Left cardiac atrium (tissue), 4 donors: ENCODE data around the gene CTF1. TPM values are rescaled to one million over a fixed set of nuclear protein-coding genes. Genes with fewer than 3 reads are reported as not detected.
A peak's percentile ranks its signal among the peaks of the same experiment; 100 is the strongest.
"Not testable (repeated sequence)": the region's sequence is repeated elsewhere in the genome, so short reads cannot be mapped to it uniquely, and the experiment has no call there.

Experiments used
- ATAC-seq, 2 donors: fragments of 200-7000 bp; cut with Tn5 transposase; one replicate each; pipeline ENCODE4 v1.9.1; 2020; ENCODE audit warnings: mild to moderate bottlenecking in 2 of 2, moderate library complexity in 2 of 2
- DNase-seq: peaks from one replicate; pipeline ENCODE4 v3.0.0-alpha.2; 2020
- intact Hi-C, 2 donors: fragments of 100-400 bp; cut with DNase I; formaldehyde crosslinking; loops; one replicate each; pipeline versions ENCODE4 v1.14.1 to v1.15.1; 2022 to 2023
- total RNA-seq, 2 donors: library from RNA; stranded (reverse); fragmentation: NEBNext Ultra II Directional; extraction: Animal tissue kit (Norgen Biotek cat#: 25700); gene quantifications; one replicate each; pipeline ENCODE4 v1.2.1, GENCODE V29; 2021
- donor health status: DM: no; HTN: yes; CAD: no.
- donor health status: DM: no; HTN: yes; CAD: no; lungs with severe emphysema.
- donor health status: DM: yes; HTN: yes; CAD: no.
- donor health status: Dilated cardiomyopathy.

CTF1 gene
- total RNA-seq, 2 donors from 2014 or later, result 6.8 to 7.3 TPM

DNA sequence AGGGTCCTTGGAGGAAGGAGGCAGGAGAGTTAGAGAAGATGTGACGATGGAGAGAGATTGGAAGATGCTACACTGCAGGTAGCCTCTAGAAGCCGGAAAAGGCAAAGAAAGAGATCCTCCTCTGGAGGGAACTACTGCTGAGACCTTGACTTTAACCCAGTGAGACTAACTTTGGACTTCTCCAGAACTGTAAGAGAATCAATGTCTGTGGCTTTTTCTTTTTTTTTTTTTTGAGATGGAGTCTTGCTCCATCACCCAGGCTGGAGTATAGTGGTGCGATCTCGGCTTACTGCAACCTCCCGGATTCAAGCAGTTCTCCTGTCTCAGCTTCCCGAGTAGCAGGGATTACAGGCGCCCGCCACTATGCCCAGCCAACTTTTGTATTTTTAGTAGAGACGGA is 11.2 kb upstream of the CTF1 start:
- intact Hi-C loops, result no loop called here
- DNase-seq, result no peak
- no peak for ATAC-seq

- intact Hi-C loops, result no loop called here
- no peak for ATAC-seq
- no peak for DNase-seq
These were observed 10.3 kb upstream of the CTF1 start for GRCh38 chr16:30886145-30886544.

- no peak for ATAC-seq
- DNase-seq, result no peak
- intact Hi-C loops, result no loop called here
These were observed 8.5 kb upstream of the CTF1 start for GRCh38 chr16:30887927-30888326.

DNA sequence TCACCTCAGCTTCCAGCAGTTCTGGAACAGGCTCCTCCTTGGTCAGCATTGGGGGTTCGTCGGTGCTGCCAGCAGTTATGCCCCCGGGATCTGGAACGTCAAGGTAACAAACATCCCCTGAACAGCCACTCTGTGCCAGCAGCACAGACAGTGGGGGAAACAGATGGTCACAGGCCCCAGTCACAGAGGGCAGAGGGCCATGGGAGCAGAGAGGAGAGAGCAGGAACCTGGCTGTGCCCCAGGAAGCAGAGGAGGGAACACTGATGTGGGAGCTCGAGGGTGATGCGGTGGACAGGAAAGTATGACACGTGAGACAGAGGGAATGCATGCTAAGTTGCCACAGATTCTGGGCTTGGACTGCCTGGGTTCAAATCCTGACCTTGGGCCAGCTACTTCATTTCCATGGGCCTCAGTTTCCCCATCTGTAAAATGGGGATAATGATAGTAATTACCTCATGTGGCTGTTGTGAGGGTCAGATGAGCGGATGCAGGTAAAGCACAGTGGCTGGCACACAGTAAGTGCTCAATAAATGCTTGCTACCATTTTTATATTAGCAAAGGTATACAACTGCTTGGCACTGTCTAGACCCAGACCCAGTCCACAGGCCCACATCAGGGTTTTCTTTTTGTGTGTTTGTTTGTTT is 7.4 kb upstream of the CTF1 start:
- ATAC-seq, result no peak
- intact Hi-C loops, result no loop called here
- DNase-seq, result no peak

- intact Hi-C loops, result no loop called here
- ATAC-seq (no peak), DNase-seq (no peak)
These were observed 6.7 kb upstream of the CTF1 start for GRCh38 chr16:30889721-30890120.

DNA sequence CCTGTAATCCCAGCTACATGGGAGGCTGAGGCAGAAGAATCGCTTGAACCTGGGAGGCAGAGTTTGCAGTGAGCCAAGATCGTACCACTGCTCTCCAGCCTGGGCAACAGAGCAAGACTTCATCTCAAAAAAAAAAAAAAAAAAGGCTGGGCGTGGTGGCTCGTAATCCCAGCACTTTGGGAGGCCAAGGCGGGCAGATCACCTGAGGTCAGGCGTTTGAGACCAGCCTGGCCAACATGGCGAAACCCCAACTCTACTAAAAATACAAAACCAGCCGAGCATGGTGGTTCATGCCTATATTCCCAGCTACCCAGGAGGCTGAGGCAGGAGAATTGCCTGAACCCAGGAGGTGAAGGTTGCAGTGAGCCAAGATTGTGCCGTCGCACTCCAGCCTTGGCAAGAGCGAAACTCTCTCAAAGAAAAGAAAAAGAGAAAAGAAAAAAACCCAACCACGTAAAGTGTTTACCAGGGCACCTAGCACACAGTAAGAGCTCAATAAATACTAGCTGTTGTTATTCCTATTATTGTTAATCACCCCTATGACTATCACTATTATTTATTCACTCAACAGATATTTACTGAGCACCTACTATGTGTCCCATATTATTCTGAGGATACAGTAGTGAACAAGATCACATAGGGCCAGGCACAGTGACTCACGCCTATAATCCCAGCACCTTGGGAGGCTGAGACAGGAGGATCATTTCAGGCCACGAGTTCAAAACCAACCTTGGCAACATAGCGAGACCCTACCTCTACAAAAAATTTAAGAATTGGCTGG is 5.2 kb upstream of the CTF1 start:
- DNase-seq, intact Hi-C loops, ATAC-seq: not testable (repeated sequence)

GRCh38 chr16:30892670-30893416 is 3.6 kb upstream of the CTF1 start:
- no peak for DNase-seq
- intact Hi-C loops, result no loop called here
- ATAC-seq, result no peak

DNA sequence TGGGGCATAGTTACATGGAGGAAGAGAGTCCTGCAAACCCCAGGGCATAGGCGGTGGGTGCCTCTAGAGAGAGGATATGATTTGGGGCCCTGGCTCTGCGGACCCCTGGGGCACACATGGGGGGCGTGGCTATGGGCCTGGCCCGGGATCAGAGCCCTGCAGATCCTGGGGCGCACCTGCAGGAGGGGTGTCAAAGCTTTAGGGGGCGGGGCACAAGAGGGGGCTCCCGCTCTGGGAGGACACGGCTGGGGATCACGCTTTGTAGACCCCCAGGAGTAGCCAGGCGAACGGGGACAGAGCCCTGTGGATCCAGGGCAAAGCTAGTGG is 3.0 kb upstream of the CTF1 start:
- DNase-seq (no peak), ATAC-seq (no peak)
- intact Hi-C loops, result no loop called here

GRCh38 chr16:30893744-30894539 is 2.5 kb upstream of the CTF1 start, which contains the start of gene BCL7C:
Gene BCL7C (minus strand): TSS chr16:30894077. CDS start chr16:30893944, 133 bp downstream.
- DNase-seq (peak; percentile 95), ATAC-seq (peak; percentile 81 to 86)
- intact Hi-C loops, result no loop called here

DNA sequence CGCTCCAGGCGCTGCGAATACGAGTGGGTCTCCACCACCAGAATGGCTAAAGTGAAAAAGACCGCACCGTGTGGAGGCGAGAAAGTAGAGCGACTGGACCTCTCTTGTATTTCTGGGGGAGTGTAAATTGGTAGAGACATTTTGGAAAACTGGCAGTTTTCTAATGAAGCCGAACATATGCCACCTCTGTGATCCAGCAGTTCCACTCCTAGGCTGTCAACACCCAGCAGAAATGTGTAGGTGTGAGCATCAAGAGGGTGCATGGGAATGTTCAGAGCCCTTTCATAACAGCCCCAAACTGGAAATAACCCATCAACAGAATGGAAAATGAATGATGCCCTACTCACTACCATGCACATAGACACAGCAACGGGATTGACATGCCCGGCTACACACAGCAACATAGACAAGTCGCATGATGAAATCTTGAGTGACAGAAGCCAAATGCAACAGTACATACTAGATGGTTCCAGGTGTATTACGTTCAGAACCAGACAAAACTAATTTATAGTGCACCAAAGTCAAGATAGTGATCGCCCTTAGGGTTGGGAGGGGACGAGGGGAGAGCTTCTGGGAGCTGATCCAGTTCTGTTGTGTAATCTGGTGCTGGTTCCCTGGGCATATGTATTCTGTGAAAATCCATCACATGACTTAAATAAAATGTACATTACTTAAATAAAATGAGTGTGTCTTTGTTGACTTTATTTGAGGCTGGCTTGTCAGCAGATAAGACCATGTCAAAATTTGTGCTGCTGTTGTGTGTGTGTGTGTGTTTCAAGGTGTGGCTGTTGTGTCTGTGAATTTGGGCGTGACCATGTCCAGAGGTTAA is 1.7 kb upstream of the CTF1 start:
- no peak for DNase-seq
- ATAC-seq, result no peak
- intact Hi-C loops, result no loop called here

DNA sequence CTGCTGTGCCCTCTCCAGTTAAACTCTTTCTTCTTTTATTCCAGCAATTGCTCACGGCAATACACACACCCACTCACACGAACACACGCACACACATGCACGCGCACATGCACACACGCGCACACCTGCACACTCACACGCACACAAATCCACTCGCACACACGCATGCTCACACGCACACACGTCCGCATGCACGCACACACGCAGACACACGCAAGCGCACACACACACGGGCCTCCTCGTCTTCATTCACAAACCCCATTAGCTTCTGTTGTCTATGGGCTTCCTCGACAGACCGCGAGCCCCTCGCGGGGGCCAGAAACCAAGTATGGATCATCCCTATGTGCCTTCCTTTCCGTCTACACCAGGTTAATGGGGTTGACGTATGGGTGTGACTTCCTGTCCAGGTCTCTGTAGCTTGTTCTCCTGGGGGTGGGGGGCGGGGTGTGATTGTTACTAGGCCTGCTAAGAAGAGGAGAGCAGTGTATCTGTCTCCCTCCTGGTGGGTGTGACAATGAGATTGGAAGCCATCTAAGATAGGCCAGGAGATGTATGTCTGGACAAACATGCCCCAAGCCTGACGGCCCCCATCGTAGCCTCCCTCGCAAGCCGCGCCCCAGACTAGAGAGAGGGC is 670 bp upstream of the CTF1 start:
- DNase-seq, result no peak
- no peak for ATAC-seq
- intact Hi-C loops, result no loop called here

- intact Hi-C loops, result no loop called here
These were observed 697 bp downstream of the CTF1 start for GRCh38 chr16:30896889-30897733.

DNA sequence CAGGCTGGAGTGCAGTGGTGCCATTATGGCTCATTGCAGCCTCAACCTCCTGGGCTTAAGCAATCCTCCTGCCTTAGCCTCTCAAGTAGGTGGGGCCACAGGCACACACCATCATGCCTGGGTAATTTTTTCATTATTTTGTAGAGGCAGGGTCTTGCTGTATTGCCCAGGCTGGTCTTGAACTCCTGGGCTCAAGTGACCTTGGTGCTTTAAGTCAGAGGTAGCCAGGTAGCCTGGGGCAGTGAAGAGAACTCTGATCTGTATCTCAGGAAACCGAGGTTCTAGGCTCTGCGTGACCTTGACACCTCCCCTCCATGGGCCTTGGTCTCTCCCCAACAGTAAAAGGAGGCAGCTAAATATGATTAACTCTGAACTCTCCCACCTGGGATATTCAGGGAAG is 3.4 kb downstream of the CTF1 start:
- intact Hi-C loops, result no loop called here
- DNase-seq (no peak), ATAC-seq (no peak)

More at GRCh38 chr16:30896889-30897733, 697 bp downstream of the CTF1 start:
- ATAC-seq (peak; percentile 67 to 75), DNase-seq (peak; percentile 95)

DNA sequence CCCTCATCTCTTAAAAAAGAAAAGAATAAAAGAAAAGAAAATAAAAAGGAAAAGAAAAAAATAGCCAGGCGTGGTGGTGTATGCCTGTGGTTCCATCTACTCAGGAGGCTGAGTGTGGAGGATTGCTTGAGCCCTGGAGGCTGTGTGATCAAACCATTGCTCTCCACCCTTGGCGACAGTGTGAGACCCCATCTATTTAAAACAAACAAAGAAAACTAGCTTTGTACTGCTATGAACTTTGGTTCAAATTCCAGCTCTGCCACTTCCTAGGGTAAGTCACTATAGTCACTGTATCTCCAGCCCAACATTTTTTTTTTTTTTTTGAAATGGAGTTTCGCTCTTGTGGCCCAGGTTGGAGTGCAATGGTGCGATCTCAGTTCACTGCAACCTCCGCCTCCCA is 4.2 kb downstream of the CTF1 start:
- no peak for ATAC-seq
- intact Hi-C loops, result no loop called here
- DNase-seq, result no peak

DNA sequence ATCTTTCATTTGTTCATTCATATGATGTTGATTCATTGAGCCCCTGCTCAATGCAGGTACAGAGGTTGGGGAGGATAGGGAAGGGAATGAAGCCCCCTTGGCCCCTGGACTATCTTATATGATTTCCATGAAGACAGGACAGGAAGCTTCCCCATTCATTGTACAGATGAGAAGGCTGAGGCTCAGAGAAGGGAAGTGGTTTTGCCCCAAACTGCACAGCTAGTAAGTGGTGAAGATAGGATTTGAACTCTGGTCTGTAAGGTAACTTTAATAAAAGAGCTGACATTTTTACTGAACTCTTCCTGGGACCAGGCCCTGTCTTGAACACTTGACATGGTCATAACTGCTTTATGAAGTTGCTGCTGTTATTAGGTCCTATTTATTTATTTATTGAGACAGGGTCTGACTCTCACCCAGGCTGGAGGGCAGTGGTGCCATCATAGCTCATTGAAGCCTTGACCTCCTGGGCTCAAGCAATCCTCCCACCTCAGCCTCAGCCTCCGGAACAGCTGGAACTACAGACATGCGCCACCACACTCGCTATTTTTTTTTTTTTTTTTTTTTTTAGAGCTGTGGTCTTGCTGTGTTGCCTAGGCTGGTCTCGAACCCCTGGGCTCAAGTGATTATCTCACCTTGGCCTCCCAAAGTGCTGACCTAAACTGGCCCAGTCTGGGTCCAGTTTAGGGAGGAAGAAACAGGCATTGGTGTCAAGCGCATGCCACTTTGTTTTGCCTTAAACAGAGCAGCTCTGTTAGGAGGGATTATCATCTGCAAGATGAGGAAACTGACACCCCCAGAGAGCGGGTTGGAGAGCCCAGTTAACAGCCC is 5.0 kb downstream of the CTF1 start:
- DNase-seq, result no peak
- no peak for ATAC-seq
- intact Hi-C loops, result loop anchor here in 1 of 2 donors (2.0 kb wide), 1 partner anchor 57 kb away; no protein-coding TSS in a partner anchor
